H1 (cell line): ENCODE results near the gene BBLN. TPM values are rescaled to one million over a fixed set of nuclear protein-coding genes. Genes with fewer than 3 reads are reported as not detected.

Experiments
- CTCF ChIA-PET: fragments of 300-600 bp; sonication (Branson Sonifier 250); formaldehyde crosslinking; loops from one replicate; lab custom pipeline; 2021; ENCODE audit not compliant: partially characterized antibody; lab: Charles Lee
- POLR2A ChIA-PET: fragments of 300-600 bp; sonication (Branson Sonifier 250); formaldehyde crosslinking; loops from one replicate; lab custom pipeline; 2021; ENCODE audit warnings: inconsistent platforms; ENCODE audit not compliant: partially characterized antibody; lab: Charles Lee
- DNase-seq, 2 experiments: peaks; one replicate each; pipeline versions ENCODE4 v3.0.0 to v3.0.0-alpha.2; 2010 to 2022; ENCODE audit warnings: low spot score in 2 of 2, low read depth in 1 of 2, mixed read lengths in 1 of 2
- FAIRE-seq: peaks from 2 replicates; lab custom pipeline; 2011; peaks lifted over from hg19 to GRCh38; lab: Jason Lieb, UNC
- H2AFZ ChIP-seq: 2 replicates; pipeline ENCODE4 v1.8.1; 2012; ENCODE audit warnings: low read length, inconsistent platforms
- H2AK5ac ChIP-seq: 2 replicates; pipeline ENCODE4 v1.6.1; 2013; ENCODE audit warnings: low read depth, low read length
- H2BK120ac ChIP-seq: replicated peaks from 2 replicates; pipeline ENCODE3; 2013; ENCODE audit warnings: low read depth, low read length, inconsistent platforms
- H2BK12ac ChIP-seq: 2 replicates; pipeline ENCODE4 v1.6.1; 2013; ENCODE audit warnings: low read depth, low read length
- H2BK15ac ChIP-seq: 2 replicates; pipeline ENCODE4 v1.6.1; 2013; ENCODE audit warnings: low read length
- H2BK20ac ChIP-seq: 2 replicates; pipeline ENCODE4 v1.6.1; 2013; ENCODE audit warnings: low read length
- H2BK5ac ChIP-seq: 2 replicates; pipeline ENCODE4 v1.6.1; 2013; ENCODE audit warnings: low read depth, low read length
- H3K14ac ChIP-seq: 2 replicates; pipeline ENCODE4 v1.6.1; 2013; ENCODE audit warnings: inconsistent platforms; ENCODE audit not compliant: insufficient read length
- H3K18ac ChIP-seq: 2 replicates; pipeline ENCODE4 v1.6.1; 2013; ENCODE audit warnings: low read length; ENCODE audit errors: extremely low read depth
- H3K23ac ChIP-seq: 2 replicates; pipeline ENCODE4 v1.6.1; 2013; ENCODE audit warnings: inconsistent platforms; ENCODE audit not compliant: insufficient read length
- H3K23me2 ChIP-seq: 2 replicates; pipeline ENCODE4 v1.6.1; 2013; ENCODE audit warnings: low read depth, low read length
- H3K27ac ChIP-seq: 2 replicates; pipeline ENCODE4 v1.6.1; 2011; ENCODE audit warnings: low read depth, low read length, inconsistent platforms
- H3K27me3 ChIP-seq, 4 experiments: replicated peaks in 1 of 4; 1 replicate in 1 of 4; 2 replicates in 3 of 4; pipeline versions ENCODE4 v1.6.1 to v1.8.1; 2011 to 2013; ENCODE audit warnings: low read length in 3 of 4, mild to moderate bottlenecking in 3 of 4, inconsistent platforms in 2 of 4, mixed read lengths in 2 of 4, moderate library complexity in 1 of 4; ENCODE audit not compliant: control insufficient read depth in 3 of 4, insufficient read depth in 3 of 4; ENCODE audit errors: extremely low read depth in 1 of 4
- H3K36me3 ChIP-seq, 4 experiments: 2 replicates each; pipeline versions ENCODE4 v1.6.1 to v1.8.1; 2011 to 2013; ENCODE audit warnings: mild to moderate bottlenecking in 4 of 4, low read length in 3 of 4, moderate library complexity in 2 of 4, control low read depth in 1 of 4, inconsistent platforms in 1 of 4; ENCODE audit not compliant: insufficient read depth in 4 of 4, control insufficient read depth in 2 of 4
- H3K4ac ChIP-seq: replicated peaks from 2 replicates; pipeline ENCODE3; 2013; ENCODE audit warnings: low read length, low read depth, mixed read lengths, inconsistent platforms; ENCODE audit not compliant: insufficient read length
- H3K4me1 ChIP-seq, 4 experiments: replicated peaks in 1 of 4; 1 replicate in 1 of 4; 2 replicates in 3 of 4; pipeline versions ENCODE4 v1.6.1 to v1.8.1; 2011 to 2013; ENCODE audit warnings: low read length in 3 of 4, inconsistent platforms in 2 of 4, mixed read lengths in 1 of 4; ENCODE audit not compliant: insufficient read depth in 4 of 4, control insufficient read depth in 3 of 4
- H3K4me2 ChIP-seq, 2 experiments: 2 replicates each; pipeline versions ENCODE4 v1.6.1 to v1.8.1; 2011 to 2013; ENCODE audit warnings: low read depth in 2 of 2, low read length in 2 of 2, control low read depth in 1 of 2, inconsistent platforms in 1 of 2, mild to moderate bottlenecking in 1 of 2; ENCODE audit not compliant: insufficient read depth in 1 of 2
- H3K4me3 ChIP-seq, 4 experiments: fragments of 200-600, 300-600 bp in 1 of 4; sonication (generic), shearing (Covaris generic), sonication (Bioruptor Twin) in 1 of 4; 2 replicates each; pipeline versions ENCODE4 v1.5.1 to v1.8.1; 2011 to 2016; ENCODE audit warnings: low read length in 4 of 4, low read depth in 3 of 4, control low read depth in 2 of 4, inconsistent platforms in 2 of 4, mild to moderate bottlenecking in 2 of 4, mixed read lengths in 1 of 4, moderate library complexity in 1 of 4; ENCODE audit not compliant: insufficient read depth in 2 of 4; ENCODE audit errors: extremely low read depth in 1 of 4
- H3K56ac ChIP-seq: replicated peaks from 2 replicates; pipeline ENCODE3; 2013; ENCODE audit warnings: low read depth, mild to moderate bottlenecking, mixed read lengths, low read length, inconsistent platforms; ENCODE audit not compliant: insufficient read length
- H3K79me1 ChIP-seq: 2 replicates; pipeline ENCODE4 v1.6.1; 2013; ENCODE audit warnings: low read depth, low read length, control low read depth
- H3K79me2 ChIP-seq, 2 experiments: 2 replicates each; pipeline versions ENCODE4 v1.6.1 to v1.8.1; 2012 to 2013; ENCODE audit warnings: low read length in 2 of 2, mild to moderate bottlenecking in 2 of 2, inconsistent platforms in 1 of 2; ENCODE audit not compliant: insufficient read depth in 2 of 2, control insufficient read depth in 1 of 2
- H3K9ac ChIP-seq, 4 experiments: replicated peaks in 1 of 4; 1 replicate in 1 of 4; 2 replicates in 3 of 4; pipeline versions ENCODE4 v1.6.1 to v1.8.1; 2011 to 2013; ENCODE audit warnings: low read depth in 3 of 4, low read length in 3 of 4, control low read depth in 2 of 4, mild to moderate bottlenecking in 2 of 4, moderate library complexity in 2 of 4, inconsistent platforms in 1 of 4; ENCODE audit errors: extremely low read depth in 1 of 4
- H3K9me3 ChIP-seq, 2 experiments: 2 replicates each; pipeline versions ENCODE4 v1.6.1 to v1.8.1; 2012 to 2013; ENCODE audit warnings: mild to moderate bottlenecking in 2 of 2, moderate library complexity in 2 of 2, control low read depth in 1 of 2, inconsistent platforms in 1 of 2, low read depth in 1 of 2, low read length in 1 of 2, mixed read lengths in 1 of 2; ENCODE audit not compliant: insufficient read depth in 2 of 2
- H4K20me1 ChIP-seq, 2 experiments: replicated peaks in 1 of 2; 2 replicates each; pipeline versions ENCODE3 to v1.8.1; 2011 to 2013; ENCODE audit warnings: inconsistent platforms in 2 of 2, low read length in 2 of 2, mild to moderate bottlenecking in 1 of 2; ENCODE audit not compliant: insufficient read depth in 2 of 2, control insufficient read depth in 1 of 2
- H4K5ac ChIP-seq: 2 replicates; pipeline ENCODE4 v1.6.1; 2013; ENCODE audit warnings: low read length, low read depth, mixed read lengths, inconsistent platforms; ENCODE audit not compliant: insufficient read length
- H4K8ac ChIP-seq: 2 replicates; pipeline ENCODE4 v1.8.0; 2013; ENCODE audit warnings: mild to moderate bottlenecking, moderate library complexity, low read length, inconsistent platforms; ENCODE audit not compliant: insufficient read depth; ENCODE audit errors: extremely low read depth
- H4K91ac ChIP-seq: replicated peaks from 2 replicates; pipeline ENCODE3; 2013; ENCODE audit warnings: low read length, mixed read lengths, inconsistent platforms; ENCODE audit not compliant: insufficient read length
- ASH2L ChIP-seq: fragments of 200-600, 300-600 bp; sonication (generic); IDR thresholded peaks from one replicate; pipeline ENCODE4 v1.7.1; 2017; ENCODE audit warnings: low read length
- CHD1 ChIP-seq: IDR thresholded peaks from 2 replicates; pipeline ENCODE4 v1.6.1; 2012; ENCODE audit warnings: low read depth, low read length, improper control_type of control experiment
- KDM1A ChIP-seq: fragments of 200-600, 300-600 bp; sonication (generic); IDR thresholded peaks from 2 replicates; pipeline ENCODE4 v1.7.1; 2016; ENCODE audit warnings: mild to moderate bottlenecking, low read length, borderline replicate concordance
- POLR2A ChIP-seq, 2 experiments: IDR thresholded peaks; 1 replicate in 1 of 2; 2 replicates in 1 of 2; pipeline ENCODE4 v1.6.1; 2011; ENCODE audit warnings: low read depth in 2 of 2, low read length in 2 of 2, mild to moderate bottlenecking in 2 of 2; ENCODE audit errors: control extremely low read depth in 1 of 2
- SP2 ChIP-seq: IDR thresholded peaks from 2 replicates; pipeline ENCODE4 v1.6.1; 2012; ENCODE audit warnings: mild to moderate bottlenecking, low read length, inconsistent platforms
- SRF ChIP-seq: IDR thresholded peaks from 2 replicates; pipeline ENCODE4 v1.6.1; 2011; ENCODE audit warnings: mild to moderate bottlenecking, low read depth, low read length, moderate library complexity
- TBP ChIP-seq: IDR thresholded peaks from 2 replicates; pipeline ENCODE4 v1.6.1; 2011; ENCODE audit warnings: low read depth, low read length, improper control_type of control experiment
- WGBS, 2 experiments: shearing (Covaris generic) in 1 of 2; methylation state at CpG; one replicate each; pipeline versions ENCODE4 v1.1.6 to v1.1.7; 2013 to 2015; ENCODE audit warnings: low lambda C conversion rate in 2 of 2, mixed read lengths in 2 of 2, inconsistent platforms in 1 of 2, low coverage in 1 of 2, missing lambda C conversion rate in 1 of 2; ENCODE audit not compliant: insufficient replicate concordance in 2 of 2, insufficient coverage in 1 of 2, insufficient read length in 1 of 2; ENCODE audit errors: extremely low coverage in 1 of 2, missing lambda C conversion rate in 1 of 2; 5-methylcytosine and 5-hydroxymethylcytosine counted together
- polyA plus RNA-seq, 7 experiments: library from polyadenylated mRNA; depleted of rRNA in 3 of 7; stranded (reverse) in 5 of 7; unstranded in 2 of 7; fragments of >200 nt in 5 of 7; fragments of 200-250 nt in 2 of 7; gene quantifications; 1 replicate in 5 of 7; 2 replicates in 1 of 7; 4 replicates in 1 of 7; pipeline versions ENCODE4 v1.2.1 to v1.2.3, GENCODE V29; 2011 to 2013; ENCODE audit warnings: missing spikeins in 2 of 7, mixed read lengths in 2 of 7
- total RNA-seq: library from RNA; stranded (reverse); fragmentation: NEBNext Ultra II Directional; extraction: Animal tissue kit (Norgen Biotek cat#: 25700); gene quantifications from 2 replicates; pipeline ENCODE4 v1.2.1, GENCODE V29; 2021

BBLN gene
- total and polyA plus RNA-seq, 2 of the 8 experiments (the other 6 are each of a cell fraction or from before 2014, with no cell fraction given): 63.1 to 164 TPM

- H3K9me3 ChIP-seq: no peaks in the 10 kb centered on the region
- no peak overlapping the region for H3K4me2 ChIP-seq
- H4K20me1 ChIP-seq: no peaks in the 10 kb centered on the region
- H3K14ac ChIP-seq: no peak overlapping the region
- H2AK5ac ChIP-seq: no peak overlapping the region
- no peak overlapping the region for H2AFZ ChIP-seq
- no peak overlapping the region for H2BK5ac ChIP-seq
- no peak overlapping the region for H2BK120ac ChIP-seq
- CTCF ChIA-PET: interaction anchor here (1.6 to 6.1 kb wide), 2 partner anchors 25 to 101 kb away, joined by 3 to 74 read pairs; partner anchors contain the start of gene PTGES2
- no peak overlapping the region for H4K8ac ChIP-seq
- H4K91ac ChIP-seq: no peak overlapping the region
- H3K27me3 ChIP-seq: no peaks in the 10 kb centered on the region; a peak in 2 of 7 replicates
- H3K4ac ChIP-seq: no peak overlapping the region
- no peak overlapping the region for H2BK15ac ChIP-seq
- TF ChIP-seq SRF: no peak
- no peak for TF ChIP-seq ASH2L
- no peak for TF ChIP-seq TBP
- TF ChIP-seq CHD1: no peak
- no peak for TF ChIP-seq SP2
- no peak for TF ChIP-seq POLR2A (IDR thresholded peaks at IDR 0.05; ENCODE audit: control extremely low read depth in 1 of 2, low read depth in 2 of 2, low read length in 2 of 2)
- no peak for TF ChIP-seq KDM1A
- H3K9ac ChIP-seq: no peak overlapping the region
- no peaks in the 10 kb centered on the region for H3K36me3 ChIP-seq
- no peaks in the 10 kb centered on the region for H3K79me2 ChIP-seq
- POLR2A ChIA-PET: interaction anchor here (1.1 kb wide), 1 partner anchor 26 kb away, joined by 4 read pairs; no protein-coding TSS in a partner anchor
- no peaks in the 10 kb centered on the region for H3K23me2 ChIP-seq
- H3K27ac ChIP-seq: no peak overlapping the region
- H3K18ac ChIP-seq: no peak overlapping the region
- 83% methylated on average over 13 of the region's 13 CpGs; no CpG with 5 or more reads in 1 of the 2 experiments for WGBS, 2 experiments
- H2BK20ac ChIP-seq: no peak overlapping the region
- no peak for DNase-seq
- FAIRE-seq: no peak
- H2BK12ac ChIP-seq: no peak overlapping the region
- peaks cover 0 to 8% (median 3%) of the 10 kb centered on the region in 4 experiments; a peak in 5 of 7 replicates for H3K4me1 ChIP-seq
- no peaks in the 10 kb centered on the region for H3K79me1 ChIP-seq
- H4K5ac ChIP-seq: no peak overlapping the region
- no peak overlapping the region for H3K23ac ChIP-seq
- no peak overlapping the region for H3K56ac ChIP-seq
- H3K4me3 ChIP-seq: no peak overlapping the region
These were observed 5.9 kb upstream of the BBLN start for GRCh38 chr9:128153947-128154695.
